HUDEP-2 (cell line): ENCODE measurements around the gene SMNDC1.

Experiments
- DNase-seq, 76 experiments: peaks; one replicate each; lab custom pipeline; 2025; ENCODE audit not compliant: unreplicated experiment in 76 of 76; lab: John Stamatoyannopoulos, UW

SMNDC1 gene

GRCh38 chr10:110330675-110331074 lies 26.0 kb upstream of the SMNDC1 start:
- DNase-seq: no peak

GRCh38 chr10:110327262-110327914 lies 22.7 kb upstream of the SMNDC1 start:
- no peak for DNase-seq

- DNase-seq: no peak
These were observed 21.8 kb upstream of the SMNDC1 start for GRCh38 chr10:110326351-110327032.

GRCh38 chr10:110324805-110325280 lies 20.1 kb upstream of the SMNDC1 start:
- DNase-seq: no peak

DNA sequence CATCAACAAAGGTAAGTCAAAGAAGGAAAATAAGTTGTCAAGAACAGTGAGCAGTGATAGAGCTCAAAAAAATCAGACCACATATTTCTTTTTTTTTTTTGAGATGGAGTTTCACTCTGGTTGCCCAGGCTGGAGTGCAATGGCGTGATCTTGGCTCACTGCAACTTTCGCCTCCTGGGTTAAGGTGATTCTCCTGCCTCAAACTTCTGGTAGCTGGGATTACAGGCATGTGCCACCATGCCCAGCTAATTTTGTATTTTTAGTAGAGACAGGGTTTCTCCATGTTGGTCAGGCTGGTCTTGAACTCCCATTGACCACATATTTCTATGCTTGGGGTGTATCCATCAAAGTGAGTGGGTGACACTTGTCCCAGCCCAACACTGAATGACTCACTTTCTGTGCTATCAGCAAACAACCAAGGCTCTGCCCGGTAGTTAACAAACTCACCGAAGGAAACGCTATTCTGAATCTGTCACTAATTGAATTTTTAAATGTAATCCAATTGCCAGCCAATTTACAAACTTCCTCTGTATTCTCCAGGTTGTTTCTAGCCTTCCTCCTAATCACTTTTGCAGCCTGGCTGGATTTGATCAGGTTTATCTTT lies 19.6 kb upstream of the SMNDC1 start:
- no peak for DNase-seq

DNA sequence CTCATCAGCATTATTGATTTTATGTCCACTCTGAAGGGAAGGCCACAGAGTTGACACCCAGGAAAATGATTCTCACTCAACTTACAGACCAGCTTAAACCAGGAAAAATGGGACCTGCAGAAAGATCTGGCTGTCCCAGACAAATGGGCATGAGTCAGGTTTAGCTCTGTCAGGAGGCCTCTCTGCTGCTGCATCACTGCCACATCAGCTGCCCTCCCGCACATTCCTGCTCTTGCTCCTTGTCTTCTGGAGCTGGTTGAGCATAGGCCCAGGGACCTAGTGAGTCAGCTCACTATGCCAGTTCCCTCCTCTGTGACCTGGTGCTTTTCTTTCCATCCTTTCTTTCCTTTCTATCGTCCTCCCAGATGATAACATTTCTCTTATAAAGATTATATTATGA lies 18.8 kb upstream of the SMNDC1 start:
- DNase-seq: no peak

DNA sequence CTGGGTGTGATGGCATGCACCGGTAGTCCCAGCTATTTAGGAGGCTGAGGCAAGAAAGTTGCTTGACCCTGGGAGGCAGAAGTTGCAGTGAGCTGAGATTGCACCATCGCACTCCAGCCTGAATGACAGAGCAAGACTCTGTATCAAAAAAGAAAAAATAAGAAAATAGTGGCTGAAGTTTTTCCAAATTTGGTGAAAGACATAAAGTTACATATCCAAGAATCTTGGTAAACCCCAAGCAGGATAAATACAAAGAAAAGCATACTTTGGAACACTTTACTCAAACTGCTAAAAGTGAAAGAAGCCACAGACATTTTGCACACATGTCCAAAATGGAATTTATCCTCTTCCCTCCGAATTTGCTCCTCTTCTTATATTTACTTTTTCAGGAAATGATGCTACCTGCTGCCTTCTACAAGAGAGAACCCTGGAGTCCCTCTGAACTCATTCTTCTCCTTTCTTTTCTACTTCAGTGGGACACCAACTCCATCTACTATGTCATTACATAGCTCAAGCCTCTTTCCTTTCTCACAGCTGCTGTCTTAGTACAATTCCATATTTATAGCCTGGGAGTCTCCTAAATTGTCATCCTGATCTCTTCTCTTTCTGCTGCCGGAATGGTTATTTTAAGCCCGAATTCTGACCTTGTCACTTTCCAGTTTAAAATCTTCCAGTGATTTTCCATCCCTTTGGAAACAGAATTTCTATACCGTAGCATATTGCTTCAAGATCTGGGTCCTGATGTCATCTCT lies 17.3 kb upstream of the SMNDC1 start:
- no peak for DNase-seq

DNA sequence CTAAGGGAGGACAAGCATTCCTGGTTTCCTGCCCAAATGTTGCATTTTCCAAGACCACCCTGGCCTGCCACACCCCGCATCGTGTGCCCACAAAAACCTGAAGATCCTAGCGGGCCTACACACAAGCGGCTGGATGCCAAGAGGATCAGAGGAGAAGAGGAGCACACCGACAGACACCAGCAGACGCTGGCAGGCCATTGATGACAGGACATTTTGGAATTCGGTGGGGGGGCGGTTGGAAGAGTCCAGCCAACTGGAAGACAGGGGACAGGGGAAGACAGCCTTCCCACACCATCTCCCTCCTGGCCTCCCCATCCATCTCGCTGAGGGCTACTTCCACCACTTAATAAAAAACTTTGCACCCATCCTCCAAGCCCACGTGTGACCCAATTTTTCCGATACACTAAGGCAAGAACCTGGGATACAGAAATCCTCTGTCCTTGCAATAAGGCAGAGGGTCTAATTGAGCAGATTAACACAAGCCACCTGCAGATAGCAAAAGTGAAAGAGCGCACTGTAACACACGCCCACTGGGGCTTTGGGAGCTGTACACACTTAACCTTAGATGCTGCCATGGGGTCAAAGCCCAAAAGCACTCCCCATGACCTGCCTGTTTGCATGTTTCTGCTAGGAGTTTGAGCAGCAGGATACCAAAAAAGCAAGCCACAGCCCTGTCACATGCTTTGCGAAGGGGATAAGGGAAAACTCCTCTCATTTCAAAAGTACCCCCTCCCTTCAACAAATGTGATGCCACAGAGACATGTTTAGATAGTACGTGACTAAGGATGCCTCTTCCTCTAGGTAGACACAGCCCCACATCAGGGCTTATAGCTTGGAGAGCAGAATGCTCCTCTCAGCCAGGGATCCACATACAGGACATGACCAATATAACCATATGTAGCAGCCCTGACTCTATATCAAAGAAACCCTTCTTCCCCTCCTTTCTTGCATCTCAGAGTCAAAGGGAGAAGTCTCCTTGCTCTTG lies 13.4 kb upstream of the SMNDC1 start:
- no peak for DNase-seq

GRCh38 chr10:110313674-110314073 lies 9.0 kb upstream of the SMNDC1 start:
- no peak for DNase-seq

DNA sequence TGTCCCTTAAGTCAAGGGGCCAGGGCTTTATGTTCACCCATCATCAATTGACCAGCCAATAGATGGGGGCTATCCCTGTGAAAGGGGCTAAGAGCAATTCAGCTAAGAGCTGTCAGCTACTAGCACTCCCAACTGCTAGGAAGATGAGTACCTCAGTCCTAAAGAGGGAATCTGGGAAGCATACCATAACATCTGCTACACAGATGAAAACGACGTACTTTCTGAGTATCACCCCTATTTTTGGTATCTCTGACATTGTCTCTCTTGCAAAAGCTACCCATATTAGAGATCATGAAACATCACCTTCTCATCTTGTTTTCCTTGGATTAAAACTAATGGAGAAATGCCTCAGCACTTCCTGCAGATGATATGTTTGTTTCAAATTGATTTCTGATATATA lies 7.5 kb upstream of the SMNDC1 start:
- DNase-seq: no peak

GRCh38 chr10:110311357-110311949 lies 6.7 kb upstream of the SMNDC1 start:
- DNase-seq: peak in 29 of 76 experiments; percentile 0 to 58 (median 20)

DNA sequence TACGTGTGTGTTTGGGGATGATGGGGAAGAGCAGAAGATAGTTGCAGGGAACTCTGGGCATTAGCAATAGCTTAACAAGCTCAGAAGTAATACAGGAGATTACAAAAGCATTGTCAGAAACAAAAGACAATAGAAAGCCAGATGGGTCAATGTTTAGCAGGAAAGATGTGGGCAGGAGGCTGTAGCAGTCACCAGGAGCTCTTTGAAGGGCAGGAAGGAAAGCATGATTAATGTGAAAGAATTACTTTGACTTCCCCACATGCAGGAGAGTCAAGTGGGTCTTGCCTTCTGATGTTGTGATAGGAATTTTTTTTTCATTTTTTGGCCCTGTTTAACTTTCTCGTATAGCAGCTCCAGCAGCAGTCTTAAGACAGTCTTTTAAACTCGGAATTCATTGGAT lies 6.0 kb upstream of the SMNDC1 start:
- no peak for DNase-seq

- no peak for DNase-seq
These were observed 3.1 kb upstream of the SMNDC1 start for GRCh38 chr10:110307805-110308204.

GRCh38 chr10:110306452-110306768 lies 1.7 kb upstream of the SMNDC1 start:
- DNase-seq: no peak

- peak in 48 of 76 experiments; percentile 1 to 77 (median 44) for DNase-seq
These were observed 1.2 kb upstream of the SMNDC1 start for GRCh38 chr10:110305767-110306451.

- peak in 6 of 76 experiments; percentile 8 to 54 (median 18) for DNase-seq
These were observed 333 bp downstream of the SMNDC1 start for GRCh38 chr10:110304394-110304779.

DNA sequence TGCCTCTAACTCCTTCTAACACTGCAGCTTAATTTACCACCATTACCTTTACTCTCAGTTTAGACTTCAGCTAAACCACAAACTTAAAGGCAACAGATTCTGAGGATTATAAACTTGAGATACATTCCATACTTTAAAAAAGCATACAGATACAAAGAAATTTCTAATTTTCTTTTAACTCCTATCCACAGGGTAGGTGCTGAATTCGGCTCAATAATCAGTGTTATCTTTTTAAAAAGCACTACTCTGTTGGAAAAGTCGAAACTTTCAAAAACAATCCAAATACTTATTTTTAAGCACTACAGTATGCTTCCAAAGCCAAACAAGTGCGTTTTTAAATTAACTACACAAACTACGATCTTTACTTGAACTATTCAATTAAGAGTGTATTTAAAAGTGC lies 1.0 kb downstream of the SMNDC1 start:
- peak in 1 of 76 experiments; percentile 13 for DNase-seq

DNA sequence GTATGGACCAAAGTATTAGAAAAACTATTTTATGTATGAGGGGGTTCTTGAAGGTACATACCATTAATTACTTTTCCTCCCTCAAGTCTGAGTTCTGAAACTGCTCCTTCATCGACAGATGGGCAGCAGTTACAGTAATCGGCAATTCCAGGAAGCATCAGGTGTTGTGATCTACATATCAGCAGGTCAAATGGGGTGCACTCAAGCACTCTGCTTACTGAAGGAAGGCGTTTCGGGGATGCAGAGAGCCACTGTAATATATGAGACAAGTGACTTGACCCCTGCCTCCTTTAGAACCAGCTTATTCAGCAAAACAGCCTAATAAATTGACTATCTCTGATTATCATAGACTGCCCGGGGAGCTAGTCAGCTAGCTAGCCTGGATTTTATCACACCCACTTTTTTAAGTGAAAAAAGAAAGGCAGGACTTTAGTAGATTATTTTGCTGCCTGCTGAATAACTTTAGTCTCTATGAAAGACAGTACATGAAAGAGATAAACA lies 4.2 kb downstream of the SMNDC1 start:
- no peak for DNase-seq

GRCh38 chr10:110296966-110297365 lies 7.8 kb downstream of the SMNDC1 start:
- no peak for DNase-seq
